ENCODE results near the gene TTC24.

TTC24 gene

DNA sequence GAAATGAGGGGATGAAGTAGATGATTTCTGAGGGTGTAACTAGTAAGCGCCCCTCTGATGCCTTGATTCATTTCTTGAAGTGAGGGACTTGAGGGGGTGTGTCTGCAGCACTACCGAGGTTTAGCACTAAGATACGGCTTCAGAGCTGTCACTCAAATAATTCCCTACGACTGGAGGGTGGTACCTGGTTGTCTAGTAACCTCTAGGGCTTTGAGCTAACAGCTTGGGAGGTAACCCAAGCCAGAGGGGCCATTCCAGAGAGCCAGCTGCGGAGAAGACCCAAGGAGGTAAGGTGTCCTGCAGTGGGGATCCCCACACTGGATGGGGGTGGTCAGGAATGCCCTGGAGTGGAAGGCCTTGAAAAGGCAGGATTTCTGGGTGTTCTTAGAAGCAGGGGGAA, at the start of gene TTC24:
Gene TTC24 (plus strand): TSS at position 252 of the 400 bp plus-strand sequence. CDS start 1,642 bp downstream, outside the sequence.
- intact Hi-C loops (cut with DNase I): no loop called here
- no peak for DNase-seq

DNA sequence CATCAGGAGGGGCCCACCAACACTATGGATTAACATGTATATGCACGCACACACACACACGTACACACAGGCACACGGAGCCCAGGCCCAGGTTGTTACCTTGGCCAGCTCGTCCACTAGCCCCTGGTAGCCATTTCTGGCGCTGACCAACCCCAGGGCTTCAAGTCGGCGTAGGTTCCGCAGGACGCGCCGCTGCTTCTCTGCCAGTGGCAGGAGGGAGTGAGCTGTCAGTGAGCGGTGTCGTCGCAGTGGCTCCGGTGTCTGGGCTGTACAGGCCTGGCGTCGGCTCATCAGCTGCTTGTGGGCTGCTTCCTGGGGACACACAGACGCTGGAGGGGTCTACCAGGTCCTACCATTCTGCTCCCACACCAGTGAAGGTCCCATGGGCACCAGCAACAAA, 49.5 kb upstream of the TTC24 start:
- no peak for DNase-seq

DNA sequence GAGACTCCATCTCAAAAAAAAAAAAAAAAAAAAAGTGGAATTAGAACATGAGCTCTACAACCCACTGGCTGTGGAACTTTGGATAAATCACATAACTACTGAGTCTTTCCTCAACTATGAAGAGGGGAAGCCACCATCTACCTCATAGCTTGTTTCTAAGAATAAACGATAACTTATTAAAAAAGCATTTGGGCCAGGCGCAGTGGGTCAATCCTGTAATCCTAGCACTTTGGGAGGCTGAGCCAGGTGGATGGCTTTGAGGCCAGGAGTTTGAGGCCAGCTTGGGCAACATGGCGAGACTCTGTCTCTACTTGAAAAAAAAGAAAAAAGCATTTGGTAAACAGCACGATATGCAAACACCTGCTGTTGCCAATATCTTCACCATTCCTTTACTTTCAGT, 47.1 kb upstream of the TTC24 start:
- intact Hi-C loops (cut with DNase I): no loop called here

More for the DNA sequence above, 49.5 kb upstream of the TTC24 start:
- intact Hi-C loops (cut with DNase I): no loop called here

DNA sequence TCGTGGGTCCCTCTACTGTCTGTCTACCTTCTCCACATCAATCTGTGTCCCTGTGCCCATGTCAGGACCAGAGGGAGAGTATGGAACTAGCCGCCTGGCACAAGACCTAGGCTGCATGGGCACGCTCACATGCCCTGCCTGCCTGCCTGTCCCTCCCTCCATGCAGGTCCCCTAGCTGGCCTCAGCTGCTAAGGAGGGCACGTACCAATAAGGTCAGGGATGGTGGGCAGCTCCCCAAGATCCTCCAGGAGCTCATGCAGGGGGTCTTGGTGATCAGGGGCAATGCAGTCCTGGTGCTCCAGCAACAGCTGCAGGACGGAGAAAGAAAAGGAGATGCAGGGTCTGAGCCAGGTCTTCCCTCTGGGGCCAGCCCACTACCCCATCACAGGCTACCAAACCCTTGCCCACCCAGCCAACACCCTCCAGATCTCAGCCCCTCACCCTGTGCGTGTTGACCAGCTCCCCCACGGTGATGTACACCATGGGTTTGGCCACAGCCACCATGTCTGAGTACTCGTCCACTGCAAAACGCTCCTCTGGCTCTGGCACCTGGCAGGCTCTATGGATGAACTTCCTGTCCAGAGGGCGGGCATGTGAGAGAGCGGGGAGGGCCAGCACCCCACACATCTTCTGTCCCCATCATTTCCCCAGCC, 45.8 kb upstream of the TTC24 start:
- intact Hi-C loops (cut with DNase I): no loop called here
- no peak for DNase-seq

More for the DNA sequence above, 47.1 kb upstream of the TTC24 start:
- no peak for DNase-seq

DNA sequence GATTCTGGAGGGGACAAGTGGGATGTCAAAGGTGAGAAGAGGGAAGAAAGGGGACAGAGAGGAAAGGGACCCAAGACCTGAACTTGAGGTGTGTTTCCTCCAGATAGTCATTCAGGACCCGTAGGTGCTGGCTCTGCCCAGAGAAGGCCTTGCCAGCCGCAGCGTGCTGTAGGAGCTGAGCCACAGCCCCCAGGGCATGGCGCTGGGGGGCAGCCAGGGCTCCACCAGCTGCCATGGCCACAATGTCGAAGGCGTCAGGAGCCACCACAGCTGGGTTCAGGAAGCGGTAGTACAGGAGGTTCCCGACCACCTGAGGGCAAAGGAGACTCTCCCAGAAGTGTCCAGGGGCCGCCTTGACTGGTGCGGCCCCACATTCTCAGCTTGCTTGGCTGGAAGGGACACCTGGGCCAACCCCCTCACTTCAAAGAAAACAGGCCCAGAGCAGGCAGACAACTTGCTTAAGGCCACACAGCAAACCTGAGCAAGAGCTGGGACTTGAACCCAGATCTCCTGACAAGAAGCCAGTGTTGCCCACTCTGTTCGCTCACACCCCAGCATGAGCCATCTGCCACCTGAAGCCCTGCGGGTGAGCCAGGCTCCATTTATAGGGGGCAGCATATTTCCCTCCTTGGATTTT, 45.0 kb upstream of the TTC24 start:
- DNase-seq: no peak
- intact Hi-C loops (cut with DNase I): no loop called here

DNA sequence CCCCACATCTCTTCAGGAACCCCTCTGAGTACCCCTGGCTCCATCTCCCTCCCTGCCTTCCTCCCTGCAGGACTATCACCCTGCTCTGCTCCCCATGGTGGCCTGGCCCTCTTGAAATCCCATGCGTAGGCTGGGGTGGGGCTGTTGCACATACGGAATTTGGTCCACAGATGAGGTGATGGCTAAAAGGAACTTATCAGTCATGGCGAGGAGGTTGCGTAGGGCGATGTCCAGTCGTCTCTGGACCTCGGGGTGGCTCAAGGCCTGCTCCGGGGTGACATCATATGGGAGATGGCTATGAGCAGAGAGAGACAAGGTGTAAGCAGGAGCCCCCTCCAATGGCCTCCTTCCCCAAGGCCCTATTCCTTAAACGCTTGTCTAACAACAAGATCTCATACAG, 42.5 kb upstream of the TTC24 start:
- no peak for DNase-seq
- intact Hi-C loops (cut with DNase I): no loop called here

DNA sequence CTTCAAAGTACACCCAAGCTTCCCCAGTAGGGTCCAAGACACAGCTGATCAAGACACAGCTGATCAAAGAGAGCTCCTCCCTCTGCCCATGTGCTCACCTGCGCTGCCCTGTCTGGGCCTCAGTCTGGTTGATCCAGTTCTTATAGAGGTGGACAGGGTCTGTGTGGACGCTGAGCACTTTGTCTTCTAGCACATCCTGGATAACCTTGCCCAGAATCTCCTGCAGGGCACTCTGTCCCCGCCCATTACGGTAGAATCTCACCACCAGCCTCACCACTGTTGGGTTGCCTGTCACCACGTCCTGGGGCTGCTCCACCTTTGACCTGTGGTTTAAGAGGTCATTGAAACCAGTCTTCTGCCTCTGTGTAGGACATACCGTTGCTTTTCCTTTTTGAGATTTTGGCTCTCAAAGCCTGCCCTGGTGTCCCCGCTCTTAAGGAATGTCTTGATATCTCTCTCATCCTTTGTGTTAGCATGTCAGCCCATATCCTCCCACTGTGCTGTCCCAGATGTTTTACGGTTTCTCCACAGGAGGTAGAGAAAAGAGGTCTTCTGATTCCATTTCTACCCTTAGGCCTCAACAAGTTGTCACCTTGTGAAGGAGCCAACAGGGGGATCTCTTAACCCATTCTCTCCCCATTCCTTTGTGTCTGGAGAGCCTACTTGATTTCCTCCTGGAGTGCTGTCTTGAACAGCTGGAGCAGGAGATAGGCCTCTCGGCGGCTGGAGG, 40.6 kb upstream of the TTC24 start:
- intact Hi-C loops (cut with DNase I): no loop called here
- DNase-seq: no peak

DNA sequence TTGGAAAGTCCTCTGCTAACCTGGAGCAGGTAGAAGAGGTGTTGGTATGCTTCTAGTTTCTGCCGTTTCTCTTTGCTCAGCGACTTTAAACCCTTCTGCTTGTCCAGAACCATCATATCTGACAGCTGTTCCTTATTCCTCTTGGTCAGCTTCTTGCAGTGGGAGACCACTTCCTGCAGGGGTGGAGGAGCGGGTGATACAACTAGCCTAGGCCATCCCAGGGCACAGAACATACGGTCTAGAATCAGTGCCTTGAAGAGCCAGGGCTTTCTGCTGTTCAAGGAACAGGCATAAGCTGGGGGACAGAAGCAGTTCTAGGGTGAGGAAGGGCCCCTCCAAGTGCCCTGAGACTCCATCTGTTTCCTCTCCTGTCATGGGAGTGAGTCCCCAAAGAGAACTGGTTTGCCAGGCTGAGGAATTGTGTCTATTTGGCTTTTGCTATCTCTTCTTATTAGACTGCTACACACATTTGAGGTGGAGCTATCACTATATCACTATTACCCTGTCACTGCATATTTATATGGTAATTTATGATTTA, 39.6 kb upstream of the TTC24 start:
- DNase-seq: peak in 2 of 42 donors; percentile 14 to 16
- intact Hi-C loops (cut with DNase I): no loop called here

DNA sequence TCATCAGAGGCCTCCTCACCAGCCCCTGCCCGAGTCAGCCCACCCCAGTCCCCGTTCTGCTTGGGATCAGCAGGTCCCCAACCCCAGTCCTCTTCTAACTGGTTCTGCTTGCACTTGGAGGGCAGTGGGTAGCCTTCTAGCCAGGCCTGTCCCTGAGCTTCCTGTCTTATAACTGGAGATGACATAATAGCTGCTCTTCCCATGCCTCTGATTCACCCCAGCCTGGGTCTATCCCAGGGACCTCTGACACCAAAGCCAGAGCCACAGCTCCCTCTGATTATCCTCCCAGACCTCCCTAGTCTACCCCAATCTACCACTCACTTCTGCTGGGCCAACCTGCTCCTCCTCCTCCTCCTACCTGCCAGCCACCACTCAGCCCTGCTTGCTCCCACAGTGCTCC, 38.6 kb upstream of the TTC24 start:
- intact Hi-C loops (cut with DNase I): no loop called here
- DNase-seq: no peak

DNA sequence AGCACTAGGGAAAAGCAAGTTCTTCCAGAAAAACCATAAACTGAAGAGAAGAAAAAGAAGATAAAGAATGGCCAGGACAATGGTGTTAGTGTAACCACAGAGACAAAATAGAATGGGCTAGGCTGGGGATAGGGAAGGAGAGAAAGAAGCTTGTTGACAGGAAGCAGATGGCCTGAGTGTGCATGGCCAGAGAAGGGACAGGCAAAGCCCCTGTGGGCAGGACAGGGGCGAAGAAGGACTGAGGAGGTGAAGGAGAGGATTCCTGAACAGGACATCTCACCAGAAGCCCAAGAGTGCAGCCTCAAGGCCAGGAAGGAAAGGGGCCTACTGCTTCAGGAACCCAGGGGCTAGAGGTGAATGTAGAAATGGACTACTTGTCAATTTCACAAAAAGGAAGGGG, 36.5 kb upstream of the TTC24 start:
- DNase-seq: no peak
- intact Hi-C loops (cut with DNase I): no loop called here

DNA sequence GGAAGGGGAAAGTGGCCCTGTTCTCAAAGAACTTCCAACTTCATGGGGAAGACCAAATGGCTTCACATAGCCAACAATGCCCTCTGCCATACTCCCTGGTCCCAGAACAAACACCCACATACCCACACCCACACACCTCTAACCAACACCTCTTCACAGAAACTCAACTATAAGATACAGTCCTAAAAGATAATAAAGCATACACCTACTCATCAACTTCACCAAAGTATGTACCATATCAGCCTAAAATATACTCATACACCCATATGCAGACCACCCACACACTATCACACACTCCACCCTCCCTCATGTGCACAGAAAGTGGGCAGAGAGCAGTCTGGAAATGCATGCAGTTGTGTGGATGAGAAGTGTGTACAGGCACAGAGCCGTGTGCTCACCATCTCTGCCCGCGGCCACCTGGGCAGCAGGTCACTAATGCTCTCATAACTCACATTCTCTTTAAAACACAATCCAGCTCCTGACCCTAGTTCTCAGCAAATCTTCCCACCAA, 34.9 kb upstream of the TTC24 start:
- intact Hi-C loops (cut with DNase I): no loop called here
- DNase-seq: peak in 19 of 42 donors; percentile 16 to 71 (median 31)

DNA sequence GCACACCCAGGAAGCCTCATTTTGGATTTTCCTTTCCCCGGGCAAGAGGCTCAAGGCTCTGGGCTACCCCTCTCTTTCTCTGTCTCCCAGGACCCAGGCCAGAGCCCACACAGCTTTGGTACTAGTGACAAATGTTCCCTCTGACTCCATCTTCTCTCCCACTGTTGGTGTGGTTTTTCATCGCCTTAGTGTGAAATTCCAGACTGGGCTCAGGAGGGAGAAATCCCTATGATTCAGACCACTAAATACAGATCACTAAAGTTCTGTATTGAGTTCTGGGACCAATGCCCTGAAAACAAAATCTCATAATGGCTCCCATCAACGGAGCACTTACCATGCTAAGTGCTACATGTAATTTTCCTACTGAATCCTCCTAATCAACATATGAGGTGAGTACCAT, 33.3 kb upstream of the TTC24 start:
- intact Hi-C loops (cut with DNase I): no loop called here
- no peak for DNase-seq

DNA sequence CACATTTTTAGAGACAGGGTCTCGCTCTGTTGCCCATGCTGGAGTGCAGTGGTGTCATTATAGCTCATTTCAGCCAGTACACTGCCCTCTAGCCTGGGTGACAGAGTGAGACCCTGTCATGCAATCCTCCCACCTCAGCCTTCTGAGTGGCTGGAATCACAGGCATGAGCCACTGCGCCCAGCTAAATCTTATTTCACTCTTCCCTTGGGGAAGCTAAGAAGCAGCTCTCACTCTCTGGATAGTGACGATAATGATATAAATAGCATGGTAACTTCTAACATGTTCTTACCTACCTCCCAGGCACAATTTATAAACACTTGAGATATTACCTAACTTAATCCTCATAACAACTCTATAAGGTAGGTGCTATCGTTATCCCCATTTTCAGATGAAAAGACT, 32.1 kb upstream of the TTC24 start:
- peak in 1 of 42 donors; percentile 9 for DNase-seq
- intact Hi-C loops (cut with DNase I): no loop called here

DNA sequence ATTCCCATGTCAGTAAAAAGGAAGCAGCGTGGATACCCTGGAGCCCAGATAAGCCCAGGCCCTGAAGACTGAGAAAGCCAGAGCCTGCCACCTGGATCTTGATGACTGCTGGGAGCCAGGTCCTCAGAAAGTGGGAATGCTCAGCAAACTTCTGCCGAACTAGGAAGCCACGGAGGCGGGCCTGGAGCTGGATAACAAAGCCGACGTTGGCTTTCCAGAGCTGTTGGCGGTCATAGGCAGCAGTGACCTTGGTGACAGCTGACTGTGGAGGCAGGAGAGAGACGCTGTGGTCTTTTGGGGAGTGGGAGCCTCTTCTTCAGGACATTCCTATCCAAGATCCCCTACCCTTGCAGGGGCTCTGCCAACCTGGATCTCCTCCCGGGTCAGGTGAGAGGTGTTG, 31.5 kb upstream of the TTC24 start:
- intact Hi-C loops (cut with DNase I): no loop called here
- peak in 1 of 42 donors; percentile 20 for DNase-seq

DNA sequence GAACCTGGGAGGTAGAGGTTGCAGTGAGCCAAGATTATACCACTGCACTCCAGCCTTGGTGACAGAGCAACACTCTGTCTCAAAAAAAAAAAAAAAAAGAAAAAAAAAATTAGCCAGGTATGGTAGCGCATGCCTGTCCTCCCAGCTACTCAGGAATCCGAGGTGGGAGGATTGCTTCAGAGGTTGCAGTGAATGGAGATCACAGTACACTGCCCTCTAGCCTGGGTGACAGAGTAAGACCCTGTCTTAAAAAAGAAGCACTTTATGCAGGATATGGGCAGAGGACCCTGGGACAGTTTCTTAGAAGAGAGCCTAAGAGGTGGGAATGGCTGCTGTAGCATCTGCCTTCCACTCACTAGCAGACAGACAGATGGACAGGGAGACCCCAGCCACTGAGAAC, 30.1 kb upstream of the TTC24 start:
- peak in 2 of 42 donors; percentile 3 to 12 for DNase-seq
- intact Hi-C loops (cut with DNase I): no loop called here

DNA sequence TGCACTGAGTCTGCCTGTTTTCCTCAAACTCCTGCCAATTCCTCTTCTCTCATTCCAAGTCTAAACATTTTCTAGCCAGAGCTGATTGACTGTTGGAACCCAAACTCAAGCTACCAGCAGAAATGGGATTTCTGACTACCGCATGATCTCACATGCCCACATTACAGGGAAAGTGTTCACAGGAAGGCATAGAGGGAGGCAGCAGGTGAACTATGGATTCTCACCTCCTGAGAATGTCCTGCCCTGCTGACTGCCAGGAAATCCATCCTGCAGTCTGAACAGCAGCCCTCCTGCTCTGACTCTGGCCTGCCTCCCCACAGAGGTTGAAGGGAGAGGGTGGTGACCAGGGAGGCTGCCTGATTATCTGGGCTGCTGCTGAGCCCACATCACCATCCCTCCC, 29.7 kb upstream of the TTC24 start:
- DNase-seq: peak in 1 of 42 donors; percentile 24
- intact Hi-C loops (cut with DNase I): no loop called here

DNA sequence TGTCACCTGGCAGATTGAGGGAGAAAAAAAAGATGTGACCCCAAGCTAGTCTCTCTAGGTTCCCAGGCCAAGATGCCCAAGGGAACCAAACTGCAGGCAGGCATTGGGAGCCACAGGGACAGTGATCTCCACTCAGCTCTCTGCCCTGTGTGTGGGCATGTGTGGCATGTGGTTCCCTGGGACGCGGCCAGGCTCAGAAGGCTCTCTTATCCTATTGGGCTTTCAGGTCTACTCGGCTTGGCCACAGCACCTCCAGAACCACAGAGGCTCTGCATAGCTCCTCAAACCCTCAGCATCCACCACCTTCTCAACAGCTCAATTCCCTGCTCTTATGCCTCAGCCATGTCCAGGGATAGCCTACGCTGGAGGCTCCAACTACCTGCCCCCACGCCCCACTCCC, 29.2 kb upstream of the TTC24 start:
- intact Hi-C loops (cut with DNase I): no loop called here
- DNase-seq: peak in 1 of 42 donors; percentile 22

DNA sequence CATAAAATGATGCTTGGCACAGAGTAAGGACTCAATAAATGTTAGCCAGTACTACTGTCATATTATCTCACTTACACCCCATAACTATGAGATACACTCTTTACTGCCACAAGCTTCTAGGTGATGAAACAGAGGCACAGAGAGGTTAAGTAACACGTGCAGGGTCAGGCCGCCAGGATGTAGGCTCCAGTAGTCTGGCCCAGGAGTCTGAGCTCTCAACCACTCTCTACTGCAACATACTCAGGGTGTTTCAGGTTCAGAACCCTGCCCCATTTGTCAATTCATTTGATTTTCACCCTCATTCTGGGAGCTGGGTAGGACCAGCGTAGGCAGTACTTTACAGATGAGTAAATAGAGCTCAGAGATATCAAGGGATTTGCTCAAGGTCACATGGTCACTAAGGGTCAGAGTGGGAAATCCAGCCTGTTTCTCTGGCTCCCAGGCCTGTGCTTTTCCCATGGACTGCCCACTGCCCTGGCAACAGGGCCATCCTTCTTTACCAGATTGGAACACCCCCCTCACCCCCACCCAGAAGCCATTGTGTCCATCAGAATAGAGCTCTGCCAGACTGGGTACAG, 28.4 kb upstream of the TTC24 start:
- DNase-seq: peak in 1 of 42 donors; percentile 1
- intact Hi-C loops (cut with DNase I): no loop called here

DNA sequence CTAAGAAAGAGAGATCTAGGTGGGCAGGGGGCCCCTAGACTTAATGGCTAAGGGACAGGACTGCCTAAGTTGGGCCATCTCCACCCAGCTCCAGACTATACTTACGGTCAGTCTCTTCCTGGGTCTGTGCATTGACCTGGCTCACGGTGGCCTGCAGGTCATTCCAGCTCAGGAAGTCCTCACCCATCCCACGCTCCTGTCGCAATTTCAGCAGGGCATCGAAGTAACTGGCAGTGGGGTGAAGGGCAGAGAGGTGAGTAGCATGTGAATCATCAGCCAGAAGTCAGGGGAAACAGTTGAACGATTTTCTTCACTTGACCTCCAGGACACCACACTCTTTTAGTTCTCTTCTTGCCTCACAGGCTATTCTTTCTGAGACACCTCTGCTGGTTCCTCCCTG, 27.7 kb upstream of the TTC24 start:
- intact Hi-C loops (cut with DNase I): no loop called here
- DNase-seq: peak in 1 of 42 donors; percentile 6

DNA sequence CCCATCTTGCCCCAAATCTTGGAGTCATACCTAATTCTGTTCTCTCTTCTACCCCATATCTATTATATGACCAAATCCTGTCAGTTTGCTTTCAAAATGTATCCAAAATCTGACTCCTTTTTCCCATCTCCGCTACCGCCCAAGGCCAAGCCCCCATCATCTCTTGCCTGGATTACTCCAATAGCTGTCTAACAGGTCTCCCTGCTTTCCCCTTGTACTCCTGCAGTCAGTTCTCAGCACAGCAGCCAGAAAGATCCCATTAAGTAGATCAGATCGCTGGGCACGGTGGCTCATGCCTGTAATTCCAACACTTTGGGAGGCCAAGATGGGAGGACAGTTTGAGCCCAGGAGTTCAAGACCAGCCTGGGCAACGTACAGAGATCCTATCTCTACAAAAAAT, 27.0 kb upstream of the TTC24 start:
- DNase-seq: peak in 1 of 42 donors; percentile 15
- intact Hi-C loops (cut with DNase I): no loop called here
